RCC 7860 (cell line): ENCODE measurements around the gene PBX1.
A peak's percentile ranks its signal among the peaks of the same experiment; 100 is the strongest.

Experiments used
- DNase-seq: peaks from one replicate; pipeline ENCODE4 v3.0.0-alpha.2; 2015; ENCODE audit warnings: low spot score
- FAIRE-seq: peaks from 2 replicates; lab custom pipeline; 2012; peaks lifted over from hg19 to GRCh38; lab: Jason Lieb, UNC

Gene PBX1

GRCh38 chr1:164769486-164770130 lies 210.6 kb downstream of the PBX1 start:
- FAIRE-seq (no peak), DNase-seq (no peak)

- DNase-seq (no peak), FAIRE-seq (no peak)
Observed at GRCh38 chr1:164770131-164770529, 211.1 kb downstream of the PBX1 start.

GRCh38 chr1:164771041-164771618 lies 212.1 kb downstream of the PBX1 start:
- FAIRE-seq (no peak), DNase-seq (no peak)

GRCh38 chr1:164771619-164772361 lies 212.8 kb downstream of the PBX1 start:
- DNase-seq (peak; percentile 71), FAIRE-seq (peak; percentile 53)

GRCh38 chr1:164772635-164773034 lies 213.7 kb downstream of the PBX1 start:
- peak; percentile 95 for DNase-seq

GRCh38 chr1:164773102-164773501 lies 214.1 kb downstream of the PBX1 start:
- FAIRE-seq (no peak), DNase-seq (no peak)

More at GRCh38 chr1:164772635-164773034, 213.7 kb downstream of the PBX1 start:
- peak; percentile 92 for FAIRE-seq

GRCh38 chr1:164774413-164774812 lies 215.4 kb downstream of the PBX1 start:
- no peak for DNase-seq
- no peak for FAIRE-seq

GRCh38 chr1:164774819-164775654 lies 216.1 kb downstream of the PBX1 start:
- no peak for FAIRE-seq
- DNase-seq: no peak

GRCh38 chr1:164777518-164777917 lies 218.5 kb downstream of the PBX1 start:
- no peak for FAIRE-seq
- no peak for DNase-seq

GRCh38 chr1:164779376-164779775 lies 220.4 kb downstream of the PBX1 start:
- no peak for DNase-seq
- no peak for FAIRE-seq

GRCh38 chr1:164780111-164780812 lies 221.3 kb downstream of the PBX1 start:
- FAIRE-seq: no peak
- no peak for DNase-seq

GRCh38 chr1:164780863-164781262 lies 221.9 kb downstream of the PBX1 start:
- peak; percentile 64 for DNase-seq
- peak; percentile 12 for FAIRE-seq

GRCh38 chr1:164781972-164782371 lies 223.0 kb downstream of the PBX1 start:
- FAIRE-seq: no peak
- no peak for DNase-seq

GRCh38 chr1:164783778-164784555 lies 225.0 kb downstream of the PBX1 start:
- DNase-seq (no peak), FAIRE-seq (no peak)

GRCh38 chr1:164784960-164785359 lies 226.0 kb downstream of the PBX1 start:
- DNase-seq (no peak), FAIRE-seq (no peak)

GRCh38 chr1:164785841-164786534 lies 227.0 kb downstream of the PBX1 start:
- no peak for DNase-seq
- no peak for FAIRE-seq

GRCh38 chr1:164786980-164787833 lies 228.2 kb downstream of the PBX1 start:
- DNase-seq (peak; percentile 63), FAIRE-seq (peak; percentile 15)

- DNase-seq: no peak
- FAIRE-seq: no peak
Observed at GRCh38 chr1:164787834-164788231, 228.8 kb downstream of the PBX1 start.
